Fibroblast of villous mesenchyme (primary cell): ENCODE measurements around the gene GALNS. TPM values are rescaled to one million over a fixed set of nuclear protein-coding genes. Genes with fewer than 3 reads are reported as not detected.
A peak's percentile ranks its signal among the peaks of the same experiment; 100 is the strongest.
"Not testable (repeated sequence)": the region's sequence is repeated elsewhere in the genome, so short reads cannot be mapped to it uniquely, and the experiment has no call there.

Experiments used
- DNase-seq: peaks from one replicate; pipeline ENCODE4 v3.0.0-alpha.2; 2010; ENCODE audit warnings: low read depth
- H3K4me3 ChIP-seq: 2 replicates; pipeline ENCODE4 v1.5.1; 2011; ENCODE audit warnings: low read depth, mild to moderate bottlenecking, low read length
- CTCF ChIP-seq: IDR thresholded peaks from 2 replicates; pipeline ENCODE4 v1.5.1; 2012; ENCODE audit warnings: low read depth, mild to moderate bottlenecking, low read length; ENCODE audit not compliant: insufficient read depth
- total RNA-seq: library from RNA; depleted of rRNA; stranded (reverse); fragments of >200 nt; gene quantifications from 2 replicates; pipeline ENCODE4 v1.2.3, GENCODE V29; 2012

GALNS gene
- total RNA-seq, 1 donor, result 26.3 TPM

GRCh38 chr16:88778271-88778525, 78.5 kb downstream of the GALNS start:
- TF ChIP-seq CTCF, result no peak
- no peak overlapping the region for H3K4me3 ChIP-seq
- DNase-seq, result no peak

- no peak for DNase-seq
- TF ChIP-seq CTCF, result no peak
- H3K4me3 ChIP-seq, result no peak overlapping the region
These were observed 79.1 kb downstream of the GALNS start for GRCh38 chr16:88777471-88778270.

- no peak for TF ChIP-seq CTCF
- no peak overlapping the region for H3K4me3 ChIP-seq
- no peak for DNase-seq
These were observed 80.9 kb downstream of the GALNS start for GRCh38 chr16:88775825-88776224.

GRCh38 chr16:88774544-88775393, 82.0 kb downstream of the GALNS start:
- no peak for DNase-seq
- H3K4me3 ChIP-seq, result no peak overlapping the region
- TF ChIP-seq CTCF, result no peak

- no peak for TF ChIP-seq CTCF
- DNase-seq, result peak; percentile 87
- peak overlapping the region; percentile 35 for H3K4me3 ChIP-seq
These were observed 82.9 kb downstream of the GALNS start for GRCh38 chr16:88773812-88774291.

- no peak for TF ChIP-seq CTCF
- peak; percentile 94 for DNase-seq
- H3K4me3 ChIP-seq, result peak overlapping the region; percentile 6
These were observed 83.6 kb downstream of the GALNS start for GRCh38 chr16:88772871-88773811.

GRCh38 chr16:88771781-88772180, 85.0 kb downstream of the GALNS start:
- DNase-seq, result not testable (repeated sequence)

More at GRCh38 chr16:88771781-88772180, 85.0 kb downstream of the GALNS start:
- not testable (repeated sequence) for H3K4me3 ChIP-seq
